ENCODE data around the gene KLHL30.

The KLHL30 gene

GRCh38 chr2:238149841-238150572 is 11.5 kb downstream of the KLHL30 start:
- Histone ChIP-seq H3K9ac (ENCODE audit: low read length) (no peak overlapping the region), H3K9me3 (ENCODE audit: control insufficient read depth, low read length) (peaks cover 4% of the 10 kb centered on the region), H3K27me3 (replicated peaks; ENCODE audit: control insufficient read depth, insufficient read depth, low read length) (no peaks in the 10 kb centered on the region), H3K4me3 (ENCODE audit: low read length) (no peak overlapping the region), H3K36me3 (ENCODE audit: control insufficient read depth, insufficient read depth, low read length, severe bottlenecking) (no peaks in the 10 kb centered on the region), H3K4me1 (ENCODE audit: control insufficient read depth, insufficient read depth, low read length) (no peaks in the 10 kb centered on the region)
- DNase-seq (ENCODE audit: low read depth): no peak

GRCh38 chr2:238150686-238151085 is 12.2 kb downstream of the KLHL30 start:
- Histone ChIP-seq H3K9ac (ENCODE audit: low read length) (no peak overlapping the region), H3K4me1 (ENCODE audit: control insufficient read depth, insufficient read depth, low read length) (no peaks in the 10 kb centered on the region), H3K4me3 (ENCODE audit: low read length) (no peak overlapping the region), H3K36me3 (ENCODE audit: control insufficient read depth, insufficient read depth, low read length, severe bottlenecking) (no peaks in the 10 kb centered on the region), H3K27me3 (replicated peaks; ENCODE audit: control insufficient read depth, insufficient read depth, low read length) (no peaks in the 10 kb centered on the region), H3K9me3 (ENCODE audit: control insufficient read depth, low read length) (peaks cover 4% of the 10 kb centered on the region)
- no peak for DNase-seq (ENCODE audit: low read depth)

GRCh38 chr2:238151205-238151604 is 12.7 kb downstream of the KLHL30 start:
- DNase-seq (ENCODE audit: low read depth): no peak

GRCh38 chr2:238151628-238152235 is 13.3 kb downstream of the KLHL30 start:
- Histone ChIP-seq H3K4me3 (ENCODE audit: low read length) (no peak overlapping the region), H3K27me3 (replicated peaks; ENCODE audit: control insufficient read depth, insufficient read depth, low read length) (no peaks in the 10 kb centered on the region), H3K4me1 (ENCODE audit: control insufficient read depth, insufficient read depth, low read length) (no peaks in the 10 kb centered on the region), H3K9ac (ENCODE audit: low read length) (no peak overlapping the region), H3K9me3 (ENCODE audit: control insufficient read depth, low read length) (peaks cover 4% of the 10 kb centered on the region), H3K36me3 (ENCODE audit: control insufficient read depth, insufficient read depth, low read length, severe bottlenecking) (no peaks in the 10 kb centered on the region)
- no peak for DNase-seq (ENCODE audit: low read depth)

More at GRCh38 chr2:238151205-238151604, 12.7 kb downstream of the KLHL30 start:
- Histone ChIP-seq H3K9ac (ENCODE audit: low read length) (no peak overlapping the region), H3K36me3 (ENCODE audit: control insufficient read depth, insufficient read depth, low read length, severe bottlenecking) (no peaks in the 10 kb centered on the region), H3K4me1 (ENCODE audit: control insufficient read depth, insufficient read depth, low read length) (no peaks in the 10 kb centered on the region), H3K27me3 (replicated peaks; ENCODE audit: control insufficient read depth, insufficient read depth, low read length) (no peaks in the 10 kb centered on the region), H3K9me3 (ENCODE audit: control insufficient read depth, low read length) (peaks cover 4% of the 10 kb centered on the region), H3K4me3 (ENCODE audit: low read length) (no peak overlapping the region)

- Histone ChIP-seq H3K9ac (ENCODE audit: low read length) (no peak overlapping the region), H3K4me3 (ENCODE audit: low read length) (no peak overlapping the region), H3K4me1 (ENCODE audit: control insufficient read depth, insufficient read depth, low read length) (no peaks in the 10 kb centered on the region), H3K36me3 (ENCODE audit: control insufficient read depth, insufficient read depth, low read length, severe bottlenecking) (no peaks in the 10 kb centered on the region), H3K27me3 (replicated peaks; ENCODE audit: control insufficient read depth, insufficient read depth, low read length) (no peaks in the 10 kb centered on the region), H3K9me3 (ENCODE audit: control insufficient read depth, low read length) (peaks cover 4% of the 10 kb centered on the region)
- DNase-seq (ENCODE audit: low read depth): peak; percentile 38
Observed at GRCh38 chr2:238152771-238153688, 14.6 kb downstream of the KLHL30 start.

GRCh38 chr2:238154570-238154969 is 16.1 kb downstream of the KLHL30 start:
- Histone ChIP-seq H3K9me3 (ENCODE audit: control insufficient read depth, low read length) (peaks cover 4% of the 10 kb centered on the region), H3K4me1 (ENCODE audit: control insufficient read depth, insufficient read depth, low read length) (peaks cover 3% of the 10 kb centered on the region), H3K9ac (ENCODE audit: low read length) (no peak overlapping the region), H3K4me3 (ENCODE audit: low read length) (no peak overlapping the region), H3K36me3 (ENCODE audit: control insufficient read depth, insufficient read depth, low read length, severe bottlenecking) (no peaks in the 10 kb centered on the region), H3K27me3 (replicated peaks; ENCODE audit: control insufficient read depth, insufficient read depth, low read length) (no peaks in the 10 kb centered on the region)
- no peak for DNase-seq (ENCODE audit: low read depth)

GRCh38 chr2:238155051-238155760 is 16.7 kb downstream of the KLHL30 start:
- Histone ChIP-seq H3K4me1 (ENCODE audit: control insufficient read depth, insufficient read depth, low read length) (peaks cover 3% of the 10 kb centered on the region), H3K36me3 (ENCODE audit: control insufficient read depth, insufficient read depth, low read length, severe bottlenecking) (no peaks in the 10 kb centered on the region), H3K27me3 (replicated peaks; ENCODE audit: control insufficient read depth, insufficient read depth, low read length) (no peaks in the 10 kb centered on the region), H3K9me3 (ENCODE audit: control insufficient read depth, low read length) (peaks cover 4% of the 10 kb centered on the region), H3K9ac (ENCODE audit: low read length) (no peak overlapping the region), H3K4me3 (ENCODE audit: low read length) (no peak overlapping the region)
- peak; percentile 89 for DNase-seq (ENCODE audit: low read depth)

- Histone ChIP-seq H3K9me3 (ENCODE audit: control insufficient read depth, low read length) (peaks cover 4% of the 10 kb centered on the region), H3K4me1 (ENCODE audit: control insufficient read depth, insufficient read depth, low read length) (peaks cover 3% of the 10 kb centered on the region), H3K9ac (ENCODE audit: low read length) (no peak overlapping the region), H3K27me3 (replicated peaks; ENCODE audit: control insufficient read depth, insufficient read depth, low read length) (no peaks in the 10 kb centered on the region), H3K36me3 (ENCODE audit: control insufficient read depth, insufficient read depth, low read length, severe bottlenecking) (no peaks in the 10 kb centered on the region), H3K4me3 (ENCODE audit: low read length) (no peak overlapping the region)
- peak; percentile 45 for DNase-seq (ENCODE audit: low read depth)
Observed at GRCh38 chr2:238155761-238156694, 17.6 kb downstream of the KLHL30 start.

- H3K9me3 ChIP-seq (ENCODE audit: control insufficient read depth, low read length): peaks cover 4% of the 10 kb centered on the region
- no peaks in the 10 kb centered on the region for H3K27me3 ChIP-seq (replicated peaks; ENCODE audit: control insufficient read depth, insufficient read depth, low read length)
- no peak overlapping the region for H3K4me3 ChIP-seq (ENCODE audit: low read length)
- H3K4me1 ChIP-seq (ENCODE audit: control insufficient read depth, insufficient read depth, low read length): peaks cover 3% of the 10 kb centered on the region
- H3K9ac ChIP-seq (ENCODE audit: low read length): no peak overlapping the region
- DNase-seq (ENCODE audit: low read depth): no peak
- no peaks in the 10 kb centered on the region for H3K36me3 ChIP-seq (ENCODE audit: control insufficient read depth, insufficient read depth, low read length, severe bottlenecking)
Observed at GRCh38 chr2:238157506-238158017, 19.1 kb downstream of the KLHL30 start.

GRCh38 chr2:238158018-238158508 is 19.6 kb downstream of the KLHL30 start:
- Histone ChIP-seq H3K36me3 (ENCODE audit: control insufficient read depth, insufficient read depth, low read length, severe bottlenecking) (no peaks in the 10 kb centered on the region), H3K9me3 (ENCODE audit: control insufficient read depth, low read length) (peaks cover 4% of the 10 kb centered on the region), H3K4me1 (ENCODE audit: control insufficient read depth, insufficient read depth, low read length) (peaks cover 6% of the 10 kb centered on the region), H3K9ac (ENCODE audit: low read length) (no peak overlapping the region), H3K27me3 (replicated peaks; ENCODE audit: control insufficient read depth, insufficient read depth, low read length) (no peaks in the 10 kb centered on the region), H3K4me3 (ENCODE audit: low read length) (no peak overlapping the region)
- no peak for DNase-seq (ENCODE audit: low read depth)

All from adipocyte (in vitro differentiated cells).